HG03196 (cell line): Measurements from ENCODE around the gene CYTH2.
"Not testable (repeated sequence)": the region's sequence is repeated elsewhere in the genome, so short reads cannot be mapped to it uniquely, and the experiment has no call there.

Experiments used
- ATAC-seq: cut with Tn5 transposase; IDR thresholded peaks from one replicate; pipeline ENCODE4 v1.9.1; 2021; ENCODE audit not compliant: unreplicated experiment

The CYTH2 gene

DNA sequence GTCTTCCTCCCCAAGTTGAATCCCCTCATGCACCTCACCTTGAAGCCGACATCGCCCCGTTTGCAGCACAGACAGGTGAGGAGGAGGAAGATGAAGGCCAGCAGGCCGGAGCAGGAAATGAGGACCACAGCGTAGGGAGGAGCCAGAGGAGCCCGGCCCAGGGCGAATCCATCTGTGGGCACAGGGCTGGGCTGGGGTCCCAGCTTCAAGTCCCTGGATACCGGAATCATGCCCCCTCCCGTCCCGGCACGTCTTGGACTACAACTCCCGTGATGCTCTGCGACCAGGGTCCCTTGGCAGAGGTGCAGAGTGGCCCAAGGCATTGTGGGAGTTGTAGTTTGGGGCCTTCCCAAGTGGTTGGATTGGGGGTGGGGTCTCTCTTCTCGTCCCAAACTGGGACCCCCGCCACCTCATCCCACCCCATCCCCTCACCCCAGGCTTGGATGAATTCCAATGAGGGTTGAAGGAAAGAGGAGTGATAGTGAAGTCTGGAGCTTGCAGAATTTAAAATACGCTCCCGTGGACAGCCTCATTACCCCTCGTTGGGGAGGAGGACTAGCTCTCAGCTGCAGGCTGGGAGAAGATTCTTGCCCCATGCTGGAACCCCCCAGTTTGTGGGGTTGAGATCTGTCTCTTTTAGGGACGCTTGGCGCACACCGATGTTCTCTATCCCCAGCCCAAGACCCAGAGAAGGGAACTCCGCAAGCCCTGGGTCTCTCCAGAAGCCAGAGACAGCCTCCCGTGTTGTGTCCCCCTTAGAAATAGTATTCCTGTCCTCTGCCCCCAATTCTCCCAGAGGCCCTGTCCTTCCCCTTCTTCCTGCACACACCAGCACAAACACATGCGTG lies 41.5 kb downstream of the CYTH2 start:
- ATAC-seq: no peak

- no peak for ATAC-seq
These were observed 42.2 kb downstream of the CYTH2 start for GRCh38 chr19:48511321-48511731.

DNA sequence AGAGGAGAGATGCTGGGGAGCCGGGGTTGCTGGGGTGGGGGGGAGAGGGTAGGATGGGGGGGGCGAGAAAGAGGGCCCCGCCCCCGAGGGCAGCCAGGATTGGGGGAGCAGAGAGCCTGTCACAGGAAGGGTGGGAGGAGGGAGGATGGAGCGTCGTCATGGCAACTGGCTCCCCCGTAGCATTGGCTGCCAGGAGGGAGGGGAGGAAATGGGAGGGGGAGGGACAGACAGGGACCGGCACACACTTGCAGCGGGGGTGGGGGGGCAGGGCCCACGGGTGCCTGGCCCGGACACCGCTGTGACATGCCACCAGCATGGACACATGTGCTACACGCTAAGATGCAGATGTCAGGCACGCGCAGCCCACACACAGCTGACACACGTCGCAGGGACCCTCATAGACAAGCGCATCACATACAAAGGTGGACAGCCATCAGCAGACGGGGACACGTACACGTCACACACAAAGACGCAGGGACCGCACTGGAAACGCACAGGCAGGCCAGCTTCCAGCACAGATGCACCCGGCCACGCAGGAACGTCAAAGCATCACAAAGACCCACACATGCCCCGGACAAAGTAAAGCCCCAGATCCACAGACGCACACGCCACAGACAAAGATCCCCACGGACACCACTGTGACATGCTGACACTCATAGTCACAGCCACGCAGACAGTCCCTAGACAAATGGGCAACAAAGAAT lies 42.8 kb downstream of the CYTH2 start, which contains the start of gene LMTK3:
TSS of gene LMTK3 (minus strand) at position 36 of the 704 bp plus-strand sequence. CDS start 259 bp downstream, outside the sequence.
- ATAC-seq: no peak

DNA sequence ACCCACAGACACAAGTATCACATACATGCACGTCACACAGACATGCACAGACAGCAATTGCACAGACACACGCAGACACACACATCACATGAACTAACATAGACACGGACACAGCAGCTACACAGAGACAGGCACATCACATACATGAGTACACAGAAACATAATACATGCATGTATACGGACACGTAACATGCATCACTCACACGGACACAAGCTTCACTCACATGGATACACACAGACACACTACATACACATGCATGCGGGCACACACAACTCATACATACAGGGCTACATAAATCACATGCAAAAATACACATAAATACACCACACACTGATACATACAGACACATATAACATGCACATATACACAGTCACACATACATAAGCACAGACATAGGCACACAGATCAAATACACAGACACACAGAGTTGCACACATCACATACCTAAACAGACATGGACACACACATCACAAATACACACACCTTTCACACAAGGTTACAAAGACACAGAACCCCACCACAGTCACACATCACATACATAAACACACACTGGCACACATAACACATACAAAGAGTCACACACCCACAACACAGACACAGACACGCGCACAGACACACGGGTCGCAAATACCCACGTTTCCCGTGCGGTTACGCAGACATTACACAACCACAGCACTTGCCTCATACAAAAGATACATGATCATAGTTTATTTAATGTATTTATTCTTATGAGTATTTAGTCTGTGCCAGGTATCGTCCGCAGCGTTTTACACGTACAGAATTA lies 43.5 kb downstream of the CYTH2 start:
- ATAC-seq: no peak

DNA sequence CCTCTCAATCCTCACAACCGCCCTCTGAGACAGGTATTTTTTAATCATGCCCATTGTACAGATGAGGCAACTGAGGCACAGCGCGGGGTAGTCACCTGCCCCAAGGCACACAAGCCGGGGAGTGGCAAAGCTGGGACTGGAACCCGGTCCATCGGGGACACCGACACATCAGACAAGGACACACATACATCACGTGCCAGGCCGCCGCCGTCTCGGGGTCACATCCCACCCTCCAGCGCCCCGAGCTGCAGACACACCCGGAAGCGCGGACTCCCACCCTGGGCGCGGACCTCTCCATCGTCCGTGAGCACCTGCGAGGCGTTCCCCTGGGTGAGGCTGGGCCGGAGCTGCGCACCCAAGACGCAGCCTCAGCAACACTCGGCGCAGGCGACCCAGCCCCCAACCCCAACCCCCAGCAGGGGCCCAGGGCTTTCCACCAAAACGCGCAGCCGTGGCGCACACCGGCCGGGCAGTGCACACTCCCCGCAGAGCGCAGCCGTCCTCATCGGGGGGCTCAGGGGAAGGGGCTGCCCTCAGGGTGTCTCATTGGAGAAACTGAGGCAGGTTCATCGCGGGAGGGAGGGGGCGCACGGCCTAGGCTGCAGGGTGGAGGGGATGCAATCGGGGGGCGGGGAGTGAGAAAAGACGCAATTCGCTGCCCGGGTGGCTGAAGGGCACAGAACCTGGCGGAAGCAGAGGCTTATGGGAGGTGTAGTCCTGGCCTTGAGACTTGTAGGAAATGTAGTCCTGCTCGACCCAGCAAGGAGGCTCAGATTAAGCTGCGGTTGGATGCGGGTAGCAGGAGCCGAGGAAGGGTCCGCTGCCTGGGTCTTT lies 44.3 kb downstream of the CYTH2 start:
- no peak for ATAC-seq

GRCh38 chr19:48514123-48514458 lies 44.9 kb downstream of the CYTH2 start:
- no peak for ATAC-seq

DNA sequence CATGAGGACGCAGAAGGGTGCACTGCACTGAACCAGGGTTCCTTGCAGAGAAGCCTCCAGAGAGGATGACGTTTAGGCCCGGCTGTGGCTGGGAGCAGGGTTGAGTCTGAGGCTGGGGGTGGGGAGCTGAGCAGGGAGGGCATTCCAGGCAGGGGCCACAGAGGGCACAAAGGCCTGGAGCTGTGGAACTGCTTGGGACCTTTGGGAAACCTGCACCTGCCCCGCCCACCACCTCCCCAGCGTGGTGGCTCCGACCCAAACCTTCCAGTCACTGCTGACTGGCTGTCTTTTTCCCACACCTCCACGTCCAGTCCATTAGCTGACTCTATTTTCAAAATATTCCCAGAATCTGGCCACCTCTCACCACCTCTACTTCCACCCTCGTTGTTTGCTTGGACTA lies 47.4 kb downstream of the CYTH2 start:
- ATAC-seq: no peak

DNA sequence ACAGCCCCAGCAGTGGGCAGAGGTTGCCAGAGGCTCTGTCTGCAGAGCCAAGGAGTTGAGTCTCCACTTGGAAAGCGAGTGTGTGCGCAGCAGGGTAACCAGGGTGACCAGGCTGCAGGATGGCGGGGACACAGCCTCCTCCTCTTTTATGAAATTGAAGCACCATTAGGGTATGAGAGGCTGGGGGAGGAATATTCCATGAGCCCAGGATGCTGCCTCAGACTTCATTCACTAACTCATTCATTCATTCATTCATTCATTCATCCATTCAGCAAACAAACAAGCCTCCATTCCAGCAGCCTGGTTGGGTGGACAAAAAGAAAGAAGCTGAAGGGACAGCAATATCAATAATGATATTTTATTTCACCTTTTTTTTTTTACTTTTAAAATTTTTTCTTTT lies 49.0 kb downstream of the CYTH2 start:
- no peak for ATAC-seq

GRCh38 chr19:48519426-48519825 lies 50.3 kb downstream of the CYTH2 start:
- not testable (repeated sequence) for ATAC-seq

DNA sequence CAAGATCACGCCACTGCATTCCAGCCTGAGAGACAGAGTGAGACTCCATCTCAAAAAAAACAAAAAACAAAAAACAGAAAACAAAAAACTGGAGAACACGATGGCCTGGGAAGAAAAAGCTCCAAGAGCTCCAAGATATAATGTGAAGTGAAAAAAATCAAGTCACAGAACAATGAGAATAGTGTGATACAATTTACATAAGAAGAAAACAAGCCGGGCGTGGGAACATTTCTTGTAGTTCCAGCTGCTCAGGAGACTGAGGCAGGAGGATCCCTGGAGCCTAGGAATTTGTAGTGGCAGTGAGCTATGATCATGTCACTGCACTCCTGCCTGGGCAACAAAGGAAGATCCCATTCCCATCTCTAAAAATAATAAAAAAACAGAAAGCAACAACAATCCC lies 51.0 kb downstream of the CYTH2 start:
- ATAC-seq: no peak

- ATAC-seq: no peak
These were observed 55.1 kb downstream of the CYTH2 start for GRCh38 chr19:48524221-48524620.

GRCh38 chr19:48524732-48525131 lies 55.6 kb downstream of the CYTH2 start:
- ATAC-seq: no peak

- no peak for ATAC-seq
These were observed 60.0 kb downstream of the CYTH2 start for GRCh38 chr19:48529156-48529555.

DNA sequence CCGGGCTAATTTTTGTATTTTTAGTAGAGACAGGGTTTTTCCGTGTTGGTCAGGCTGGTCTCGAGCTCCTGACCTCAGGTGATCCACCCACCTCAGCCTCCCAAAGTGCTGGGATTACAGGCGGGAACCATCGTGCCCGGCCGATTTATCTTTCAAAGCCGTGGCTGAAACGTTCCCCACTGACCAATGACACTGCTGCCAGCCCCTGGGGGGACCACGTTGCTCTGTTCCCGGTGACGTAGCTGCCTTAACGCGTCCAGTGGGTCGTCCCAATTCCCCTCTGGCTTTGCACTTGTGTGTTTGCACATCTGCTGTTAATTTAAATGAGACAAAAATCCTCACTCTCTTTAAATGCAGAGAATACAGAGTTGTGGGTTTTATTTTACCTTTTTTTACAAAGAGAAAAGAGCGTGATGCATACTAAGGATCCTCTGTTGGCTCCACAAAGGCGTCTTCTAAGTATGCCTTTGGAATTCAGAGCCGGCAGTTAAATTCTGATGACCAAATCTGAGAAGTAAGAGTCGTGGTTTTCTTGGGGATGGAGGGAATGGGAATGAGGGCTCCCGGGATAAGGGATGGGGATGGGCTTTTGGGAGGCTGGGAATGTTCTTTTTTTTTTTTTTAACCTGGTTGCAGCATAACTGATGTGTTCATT lies 61.0 kb downstream of the CYTH2 start:
- ATAC-seq: no peak

GRCh38 chr19:48530770-48531169 lies 61.6 kb downstream of the CYTH2 start:
- no peak for ATAC-seq
